ENCODE measurements around the gene KIRREL1. TPM values are rescaled to one million over a fixed set of nuclear protein-coding genes. Genes with fewer than 3 reads are reported as not detected.
A peak's percentile ranks its signal among the peaks of the same experiment; 100 is the strongest.

Gene KIRREL1
- total RNA-seq, 1 donor = 174 TPM

DNA sequence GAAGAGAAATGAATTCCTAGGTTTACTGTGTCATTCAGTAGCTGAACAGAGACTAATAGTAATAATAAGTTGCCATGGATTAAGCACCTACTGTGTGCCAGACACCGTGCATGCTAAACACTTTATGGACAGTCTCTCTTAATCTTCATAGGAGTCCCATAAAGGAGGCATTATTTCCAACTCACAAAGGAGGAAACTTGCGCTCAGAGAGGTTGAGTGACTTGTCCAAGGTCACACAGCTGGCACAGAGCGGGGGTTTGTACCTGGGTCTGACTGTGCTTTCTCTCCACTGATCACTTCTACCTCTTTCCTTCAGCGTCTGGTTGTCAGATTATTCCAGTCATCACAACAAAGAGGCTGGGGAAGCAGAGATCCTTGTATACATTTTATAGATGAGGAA lies 91.3 kb downstream of the KIRREL1 start:
- TF ChIP-seq, protein P1, sequence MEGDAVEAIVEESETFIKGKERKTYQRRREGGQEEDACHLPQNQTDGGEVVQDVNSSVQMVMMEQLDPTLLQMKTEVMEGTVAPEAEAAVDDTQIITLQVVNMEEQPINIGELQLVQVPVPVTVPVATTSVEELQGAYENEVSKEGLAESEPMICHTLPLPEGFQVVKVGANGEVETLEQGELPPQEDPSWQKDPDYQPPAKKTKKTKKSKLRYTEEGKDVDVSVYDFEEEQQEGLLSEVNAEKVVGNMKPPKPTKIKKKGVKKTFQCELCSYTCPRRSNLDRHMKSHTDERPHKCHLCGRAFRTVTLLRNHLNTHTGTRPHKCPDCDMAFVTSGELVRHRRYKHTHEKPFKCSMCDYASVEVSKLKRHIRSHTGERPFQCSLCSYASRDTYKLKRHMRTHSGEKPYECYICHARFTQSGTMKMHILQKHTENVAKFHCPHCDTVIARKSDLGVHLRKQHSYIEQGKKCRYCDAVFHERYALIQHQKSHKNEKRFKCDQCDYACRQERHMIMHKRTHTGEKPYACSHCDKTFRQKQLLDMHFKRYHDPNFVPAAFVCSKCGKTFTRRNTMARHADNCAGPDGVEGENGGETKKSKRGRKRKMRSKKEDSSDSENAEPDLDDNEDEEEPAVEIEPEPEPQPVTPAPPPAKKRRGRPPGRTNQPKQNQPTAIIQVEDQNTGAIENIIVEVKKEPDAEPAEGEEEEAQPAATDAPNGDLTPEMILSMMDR (IDR thresholded peaks at IDR 0.05; ENCODE audit: extremely low read depth, low read depth, low read length) = no peak
- peaks cover 34% of the 10 kb centered on the region for H4K20me1 ChIP-seq (ENCODE audit: insufficient read depth, low read length)
- no peaks in the 10 kb centered on the region for H3K4me1 ChIP-seq (ENCODE audit: insufficient read depth, low read length)
- no peak overlapping the region for H3K27ac ChIP-seq (ENCODE audit: low read depth, low read length)
- H3K79me2 ChIP-seq (ENCODE audit: insufficient read depth, low read length) = peaks cover 7% of the 10 kb centered on the region
- peaks cover 85% of the 10 kb centered on the region for H3K36me3 ChIP-seq (ENCODE audit: insufficient read depth, low read length)
- H3K27me3 ChIP-seq (ENCODE audit: insufficient read depth, low read length) = no peaks in the 10 kb centered on the region
- peak; percentile 18 for DNase-seq (ENCODE audit: insufficient read length, low spot score, missing footprints)
- H3K4me2 ChIP-seq (ENCODE audit: insufficient read depth, low read length) = no peak overlapping the region
- H3K9me3 ChIP-seq (ENCODE audit: low read depth, low read length) = no peaks in the 10 kb centered on the region
- H3K4me3 ChIP-seq (ENCODE audit: insufficient read depth, low read length) = no peak overlapping the region
- H2AFZ ChIP-seq (ENCODE audit: low read length) = no peak overlapping the region

DNA sequence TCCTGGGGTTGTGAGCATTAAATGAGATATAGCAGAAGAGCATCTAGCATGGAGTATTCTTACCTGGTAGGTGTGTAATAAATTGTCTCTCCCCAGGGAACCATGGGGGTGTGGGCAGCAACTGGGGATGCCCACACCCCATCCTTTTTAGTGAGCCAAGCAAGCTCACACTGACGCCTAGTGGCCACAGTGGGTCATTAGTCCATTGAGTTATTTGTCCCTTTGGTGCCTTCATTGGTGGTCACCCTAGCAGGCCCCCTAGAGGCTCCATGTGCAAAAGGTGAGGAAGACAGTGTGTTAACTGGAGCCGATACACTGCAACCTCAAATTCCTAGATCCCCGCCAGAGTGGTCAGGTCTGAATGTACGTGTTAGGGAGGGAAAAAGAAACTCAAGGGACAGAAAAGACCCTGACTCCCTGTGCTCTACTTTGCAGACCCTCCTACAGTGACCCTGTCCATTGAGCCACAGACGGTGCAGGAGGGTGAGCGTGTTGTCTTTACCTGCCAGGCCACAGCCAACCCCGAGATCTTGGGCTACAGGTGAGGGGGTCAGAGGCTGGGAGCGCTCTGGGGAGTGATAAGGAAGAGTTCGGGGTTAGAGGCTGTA lies 94.0 kb downstream of the KIRREL1 start:
- Histone ChIP-seq H3K4me1 (ENCODE audit: insufficient read depth, low read length) (no peaks in the 10 kb centered on the region), H3K9me3 (ENCODE audit: low read depth, low read length) (no peaks in the 10 kb centered on the region), H4K20me1 (ENCODE audit: insufficient read depth, low read length) (peaks cover 28% of the 10 kb centered on the region), H3K79me2 (ENCODE audit: insufficient read depth, low read length) (peaks cover 3% of the 10 kb centered on the region), H3K36me3 (ENCODE audit: insufficient read depth, low read length) (peaks cover 88% of the 10 kb centered on the region), H2AFZ (ENCODE audit: low read length) (no peak overlapping the region), H3K27me3 (ENCODE audit: insufficient read depth, low read length) (no peaks in the 10 kb centered on the region), H3K27ac (ENCODE audit: low read depth, low read length) (no peak overlapping the region), H3K4me2 (ENCODE audit: insufficient read depth, low read length) (no peak overlapping the region), H3K4me3 (ENCODE audit: insufficient read depth, low read length) (no peak overlapping the region)
- DNase-seq (ENCODE audit: insufficient read length, low spot score, missing footprints) = peak; percentile 97
- TF ChIP-seq, protein P1 (IDR thresholded peaks at IDR 0.05; ENCODE audit: extremely low read depth, low read depth, low read length) = peak; percentile 97

DNA sequence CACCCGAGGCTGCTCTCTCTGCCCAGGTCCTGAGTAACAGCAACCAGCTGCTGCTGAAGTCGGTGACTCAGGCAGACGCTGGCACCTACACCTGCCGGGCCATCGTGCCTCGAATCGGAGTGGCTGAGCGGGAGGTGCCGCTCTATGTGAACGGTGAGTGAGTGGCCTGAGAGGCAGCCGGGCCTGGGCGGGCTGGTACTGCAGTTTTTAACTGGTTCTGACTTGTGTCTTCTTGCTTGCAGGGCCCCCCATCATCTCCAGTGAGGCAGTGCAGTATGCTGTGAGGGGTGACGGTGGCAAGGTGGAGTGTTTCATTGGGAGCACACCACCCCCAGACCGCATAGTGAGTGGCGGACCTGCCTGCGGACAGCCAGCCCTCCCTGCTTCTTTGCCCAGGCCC lies 96.0 kb downstream of the KIRREL1 start:
- no peak for DNase-seq (ENCODE audit: insufficient read length, low spot score, missing footprints)
- Histone ChIP-seq H3K27me3 (ENCODE audit: insufficient read depth, low read length) (no peaks in the 10 kb centered on the region), H3K36me3 (ENCODE audit: insufficient read depth, low read length) (peaks cover 91% of the 10 kb centered on the region), H3K27ac (ENCODE audit: low read depth, low read length) (no peak overlapping the region), H3K79me2 (ENCODE audit: insufficient read depth, low read length) (no peaks in the 10 kb centered on the region), H3K4me3 (ENCODE audit: insufficient read depth, low read length) (no peak overlapping the region), H3K9me3 (ENCODE audit: low read depth, low read length) (no peaks in the 10 kb centered on the region), H3K4me2 (ENCODE audit: insufficient read depth, low read length) (no peak overlapping the region), H4K20me1 (ENCODE audit: insufficient read depth, low read length) (peaks cover 20% of the 10 kb centered on the region), H3K4me1 (ENCODE audit: insufficient read depth, low read length) (no peaks in the 10 kb centered on the region), H2AFZ (ENCODE audit: low read length) (no peak overlapping the region)
- TF ChIP-seq, protein P1 (IDR thresholded peaks at IDR 0.05; ENCODE audit: extremely low read depth, low read depth, low read length) = no peak

DNA sequence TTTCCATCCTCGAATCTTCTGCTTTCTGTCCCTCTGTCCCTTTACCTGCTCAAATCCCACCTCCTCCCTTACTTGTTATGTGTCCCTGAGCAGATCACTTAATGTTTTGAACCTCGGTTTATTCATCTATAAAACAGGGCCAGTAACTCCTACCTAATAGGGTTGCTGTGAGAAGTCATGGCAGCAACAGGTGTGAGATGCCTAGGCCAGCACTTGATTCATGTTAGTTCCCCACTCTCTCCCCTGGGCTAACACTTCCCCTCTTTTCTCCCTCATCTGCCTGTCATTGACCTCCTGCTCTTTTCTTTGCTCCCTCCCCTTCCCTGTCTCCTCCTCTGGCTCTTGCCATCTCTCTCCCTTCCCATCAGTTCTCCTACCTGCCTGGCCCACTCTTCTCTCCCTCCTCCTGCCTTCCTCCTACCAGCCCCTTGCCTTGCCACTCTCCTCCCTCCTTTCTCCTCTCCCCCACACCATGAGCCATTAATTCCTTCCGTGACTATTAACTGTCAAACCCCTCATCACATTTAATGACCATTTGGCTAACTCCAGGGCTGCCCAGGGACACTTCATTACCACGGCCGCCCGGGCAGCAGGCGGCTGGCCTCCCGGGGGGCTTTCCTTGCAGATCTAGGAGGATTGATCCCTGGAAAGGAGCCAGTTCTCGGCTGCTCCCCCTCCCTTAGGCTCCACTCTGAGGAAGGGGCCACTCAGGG lies 96.6 kb downstream of the KIRREL1 start:
- no peak overlapping the region for H3K4me3 ChIP-seq (ENCODE audit: insufficient read depth, low read length)
- H3K9me3 ChIP-seq (ENCODE audit: low read depth, low read length) = no peaks in the 10 kb centered on the region
- H3K36me3 ChIP-seq (ENCODE audit: insufficient read depth, low read length) = peaks cover 91% of the 10 kb centered on the region
- H4K20me1 ChIP-seq (ENCODE audit: insufficient read depth, low read length) = peaks cover 23% of the 10 kb centered on the region
- H3K79me2 ChIP-seq (ENCODE audit: insufficient read depth, low read length) = no peaks in the 10 kb centered on the region
- H2AFZ ChIP-seq (ENCODE audit: low read length) = no peak overlapping the region
- H3K4me2 ChIP-seq (ENCODE audit: insufficient read depth, low read length) = no peak overlapping the region
- no peaks in the 10 kb centered on the region for H3K27me3 ChIP-seq (ENCODE audit: insufficient read depth, low read length)
- TF ChIP-seq, protein P1 (IDR thresholded peaks at IDR 0.05; ENCODE audit: extremely low read depth, low read depth, low read length) = no peak
- DNase-seq (ENCODE audit: insufficient read length, low spot score, missing footprints) = peak; percentile 36
- H3K27ac ChIP-seq (ENCODE audit: low read depth, low read length) = no peak overlapping the region
- H3K4me1 ChIP-seq (ENCODE audit: insufficient read depth, low read length) = no peaks in the 10 kb centered on the region
